Progenitor cell of endocrine pancreas (in vitro differentiated cells): ENCODE data around the gene CD247. TPM values are rescaled to one million over a fixed set of nuclear protein-coding genes. Genes with fewer than 3 reads are reported as not detected.

ENCODE experiments used
- DNase-seq: peaks from one replicate; pipeline ENCODE4 v3.0.0; 2021; ENCODE audit warnings: low spot score; ENCODE audit not compliant: unreplicated experiment
- H3K27ac Mint-ChIP-seq: 2 replicates; pipeline ENCODE4 v1.8.0; 2021; ENCODE audit warnings: mild to moderate bottlenecking, moderate library complexity, mixed read lengths
- H3K27me3 Mint-ChIP-seq: 2 replicates; pipeline ENCODE4 v1.8.0; 2021; ENCODE audit warnings: mixed read lengths
- H3K36me3 Mint-ChIP-seq: 2 replicates; pipeline ENCODE4 v1.8.0; 2022; ENCODE audit warnings: mixed read lengths; ENCODE audit not compliant: insufficient read depth
- H3K4me1 Mint-ChIP-seq: 2 replicates; pipeline ENCODE4 v1.8.0; 2021; ENCODE audit warnings: low read depth, mixed read lengths
- H3K4me3 Mint-ChIP-seq: 2 replicates; pipeline ENCODE4 v1.8.0; 2021; ENCODE audit warnings: low read depth, mild to moderate bottlenecking, moderate library complexity, mixed read lengths
- H3K9me3 Mint-ChIP-seq: 2 replicates; pipeline ENCODE4 v1.8.0; 2021; ENCODE audit warnings: low read depth, mixed read lengths
- CTCF ChIP-seq: fragments of 200-600 bp; sonication (generic); IDR thresholded peaks from one replicate; pipeline ENCODE4 v1.5.0; 2021; ENCODE audit warnings: antibody characterized with exemption, mild to moderate bottlenecking; ENCODE audit not compliant: unreplicated experiment
- total RNA-seq: library from RNA; stranded (reverse); gene quantifications from 2 replicates; pipeline ENCODE4 v1.2.1, GENCODE V29; 2021

CD247 gene
- total RNA-seq, 1 donor from 2014 or later, result not detected

GRCh38 chr1:167490765-167491164 is 27.6 kb downstream of the CD247 start:
- DNase-seq, result no peak
- Mint-ChIP-seq H3K27ac (no peak overlapping the region), H3K9me3 (no peaks in the 10 kb centered on the region), H3K36me3 (no peaks in the 10 kb centered on the region), H3K27me3 (peaks cover 14% of the 10 kb centered on the region), H3K4me1 (peaks cover 9% of the 10 kb centered on the region), H3K4me3 (no peak overlapping the region)
- no peak for TF ChIP-seq CTCF

- Mint-ChIP-seq H3K4me3 (no peak overlapping the region), H3K36me3 (no peaks in the 10 kb centered on the region), H3K4me1 (peaks cover 17% of the 10 kb centered on the region), H3K9me3 (no peaks in the 10 kb centered on the region), H3K27ac (no peak overlapping the region), H3K27me3 (peaks cover 14% of the 10 kb centered on the region)
- TF ChIP-seq CTCF, result no peak
- DNase-seq, result no peak
Observed at GRCh38 chr1:167489571-167490340, 28.6 kb downstream of the CD247 start.

GRCh38 chr1:167488786-167489185 is 29.5 kb downstream of the CD247 start:
- Mint-ChIP-seq H3K36me3 (no peaks in the 10 kb centered on the region), H3K4me3 (no peak overlapping the region), H3K9me3 (no peaks in the 10 kb centered on the region), H3K4me1 (peaks cover 17% of the 10 kb centered on the region), H3K27ac (no peak overlapping the region), H3K27me3 (peaks cover 14% of the 10 kb centered on the region)
- no peak for DNase-seq
- no peak for TF ChIP-seq CTCF

- TF ChIP-seq CTCF, result no peak
- Mint-ChIP-seq H3K27ac (no peak overlapping the region), H3K4me3 (no peak overlapping the region), H3K9me3 (no peaks in the 10 kb centered on the region), H3K36me3 (no peaks in the 10 kb centered on the region), H3K27me3 (peaks cover 11% of the 10 kb centered on the region), H3K4me1 (peaks cover 17% of the 10 kb centered on the region)
- no peak for DNase-seq
Observed at GRCh38 chr1:167487614-167488013, 30.7 kb downstream of the CD247 start.

- Mint-ChIP-seq H3K9me3 (no peaks in the 10 kb centered on the region), H3K4me3 (no peak overlapping the region), H3K4me1 (peaks cover 17% of the 10 kb centered on the region), H3K36me3 (no peaks in the 10 kb centered on the region), H3K27me3 (peaks cover 11% of the 10 kb centered on the region), H3K27ac (no peak overlapping the region)
- DNase-seq, result no peak
- no peak for TF ChIP-seq CTCF
Observed at GRCh38 chr1:167486090-167486824, 32.1 kb downstream of the CD247 start.
